Ishikawa (cell line): ENCODE measurements around the gene TFB1M.

Experiments
- CEBPB ChIP-seq: IDR thresholded peaks from 2 replicates; pipeline ENCODE4 v1.6.1; 2012
- CREB1 ChIP-seq: IDR thresholded peaks from 2 replicates; pipeline ENCODE4 v1.6.1; 2012; ENCODE audit warnings: low read depth
- EP300 ChIP-seq: IDR thresholded peaks from 2 replicates; pipeline ENCODE4 v1.6.1; 2012; ENCODE audit warnings: borderline replicate concordance
- RAD21 ChIP-seq: IDR thresholded peaks from 2 replicates; pipeline ENCODE4 v1.6.1; 2012; ENCODE audit warnings: low read depth
- YY1 ChIP-seq: IDR thresholded peaks from 2 replicates; pipeline ENCODE4 v1.6.1; 2012; ENCODE audit warnings: low read depth
- TF ChIP-seq, protein P1 (sequence below): IDR thresholded peaks from 2 replicates; pipeline ENCODE4 v1.6.1; 2012; ENCODE audit warnings: low read depth, mild to moderate bottlenecking

DNA sequence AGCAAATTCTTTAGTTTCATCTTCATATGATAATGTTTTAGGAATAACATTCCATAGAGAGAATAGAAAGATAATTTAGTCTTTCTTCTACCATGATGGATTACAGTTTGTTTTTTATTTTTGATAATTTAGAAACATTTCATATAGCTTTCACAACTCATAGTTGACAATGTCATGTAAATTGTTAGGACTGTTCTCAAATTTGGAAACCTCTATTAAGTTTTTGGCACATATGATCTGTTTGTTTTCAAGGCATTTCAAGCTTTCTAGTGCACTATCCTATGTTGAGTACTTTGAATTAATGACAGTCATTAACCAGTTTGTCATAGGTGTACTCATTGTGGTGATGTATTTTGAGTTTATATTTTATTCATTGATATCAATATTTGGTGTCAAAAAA lies 10.7 kb upstream of the TFB1M start:
- no peak for TF ChIP-seq CEBPB
- TF ChIP-seq CREB1: no peak
- TF ChIP-seq EP300: no peak
- TF ChIP-seq, protein P1, sequence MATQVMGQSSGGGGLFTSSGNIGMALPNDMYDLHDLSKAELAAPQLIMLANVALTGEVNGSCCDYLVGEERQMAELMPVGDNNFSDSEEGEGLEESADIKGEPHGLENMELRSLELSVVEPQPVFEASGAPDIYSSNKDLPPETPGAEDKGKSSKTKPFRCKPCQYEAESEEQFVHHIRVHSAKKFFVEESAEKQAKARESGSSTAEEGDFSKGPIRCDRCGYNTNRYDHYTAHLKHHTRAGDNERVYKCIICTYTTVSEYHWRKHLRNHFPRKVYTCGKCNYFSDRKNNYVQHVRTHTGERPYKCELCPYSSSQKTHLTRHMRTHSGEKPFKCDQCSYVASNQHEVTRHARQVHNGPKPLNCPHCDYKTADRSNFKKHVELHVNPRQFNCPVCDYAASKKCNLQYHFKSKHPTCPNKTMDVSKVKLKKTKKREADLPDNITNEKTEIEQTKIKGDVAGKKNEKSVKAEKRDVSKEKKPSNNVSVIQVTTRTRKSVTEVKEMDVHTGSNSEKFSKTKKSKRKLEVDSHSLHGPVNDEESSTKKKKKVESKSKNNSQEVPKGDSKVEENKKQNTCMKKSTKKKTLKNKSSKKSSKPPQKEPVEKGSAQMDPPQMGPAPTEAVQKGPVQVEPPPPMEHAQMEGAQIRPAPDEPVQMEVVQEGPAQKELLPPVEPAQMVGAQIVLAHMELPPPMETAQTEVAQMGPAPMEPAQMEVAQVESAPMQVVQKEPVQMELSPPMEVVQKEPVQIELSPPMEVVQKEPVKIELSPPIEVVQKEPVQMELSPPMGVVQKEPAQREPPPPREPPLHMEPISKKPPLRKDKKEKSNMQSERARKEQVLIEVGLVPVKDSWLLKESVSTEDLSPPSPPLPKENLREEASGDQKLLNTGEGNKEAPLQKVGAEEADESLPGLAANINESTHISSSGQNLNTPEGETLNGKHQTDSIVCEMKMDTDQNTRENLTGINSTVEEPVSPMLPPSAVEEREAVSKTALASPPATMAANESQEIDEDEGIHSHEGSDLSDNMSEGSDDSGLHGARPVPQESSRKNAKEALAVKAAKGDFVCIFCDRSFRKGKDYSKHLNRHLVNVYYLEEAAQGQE: no peak
- no peak for TF ChIP-seq RAD21
- no peak for TF ChIP-seq YY1
